Measurements from ENCODE around the gene NUP153. TPM values are rescaled to one million over a fixed set of nuclear protein-coding genes. Genes with fewer than 3 reads are reported as not detected.

The NUP153 gene
- total and polyA plus RNA-seq, 2 of the 8 experiments (the other 6 are each of a cell fraction or from before 2014, with no cell fraction given) = 47.0 to 84.8 TPM

DNA sequence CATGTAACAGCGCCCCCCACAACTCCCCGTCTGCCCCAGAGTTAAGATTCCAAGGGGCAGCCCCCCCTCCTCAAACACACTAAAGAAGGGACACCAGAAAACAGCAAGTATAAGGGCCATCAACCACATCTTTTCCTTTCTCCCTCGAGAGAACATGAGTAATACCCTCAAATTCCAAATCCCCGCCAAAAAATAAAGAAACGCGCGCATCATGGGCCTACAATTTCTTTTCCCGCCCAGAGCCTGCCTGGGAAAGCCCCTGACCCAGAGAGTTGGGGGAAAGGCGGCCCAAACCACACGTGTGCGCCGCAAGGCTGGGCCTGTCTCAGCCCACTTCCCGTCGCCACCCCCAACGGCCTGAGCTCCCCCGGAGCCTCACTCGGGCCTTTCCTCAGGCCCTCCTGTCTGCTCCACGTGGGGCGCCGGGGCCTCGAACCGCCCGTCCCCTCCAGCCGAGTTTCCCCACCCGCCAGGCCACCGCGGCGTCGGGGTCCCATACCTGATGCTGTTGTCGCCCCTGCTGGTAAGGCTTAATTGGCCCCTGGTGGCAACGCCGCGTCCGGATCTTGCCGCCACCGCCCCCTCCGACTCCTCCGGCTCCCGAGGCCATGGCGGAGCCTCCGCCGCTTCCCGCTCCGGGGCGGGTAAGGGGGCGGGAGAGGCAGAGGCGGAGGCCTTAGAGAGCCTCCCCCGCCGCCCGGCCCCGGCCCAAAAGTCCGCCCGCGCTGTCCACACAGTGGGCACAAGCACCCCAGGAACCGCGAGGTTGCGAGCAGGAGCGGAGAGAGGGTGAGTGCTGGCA is 746 bp downstream of the NUP153 start (continued):
- TF ChIP-seq YY1 (IDR thresholded peaks at IDR 0.05; ENCODE audit: low read depth, low read length) (no peak), EP300 (IDR thresholded peaks at IDR 0.05; ENCODE audit: borderline replicate concordance in 1 of 2, low read depth in 2 of 2, low read length in 2 of 2) (no peak), NANOG (IDR thresholded peaks at IDR 0.05; ENCODE audit: insufficient read depth, low read depth, low read length, poor library complexity, severe bottlenecking) (no peak), SP1 (IDR thresholded peaks at IDR 0.05; ENCODE audit: low read depth, low read length) (no peak), SAP30 (IDR thresholded peaks at IDR 0.05; ENCODE audit: insufficient read depth, insufficient replicate concordance, low read length) (no peak), HDAC6 (IDR thresholded peaks at IDR 0.05; ENCODE audit: low read depth, low read length) (no peak), RFX5 (IDR thresholded peaks at IDR 0.05; ENCODE audit: borderline replicate concordance, low read depth, low read length) (no peak), PHF8 (conservative IDR thresholded peaks at IDR 0.05; ENCODE audit: low read depth, low read length) (no peak; the same call in 1 of the 2 replicates), JUN (IDR thresholded peaks at IDR 0.05; ENCODE audit: low read depth, low read length) (no peak), SRF (IDR thresholded peaks at IDR 0.05; ENCODE audit: low read depth, low read length) (no peak), SIN3A (conservative IDR thresholded peaks at IDR 0.05 in 1 of 2, IDR thresholded peaks at IDR 0.05 in 1 of 2; ENCODE audit: low read depth in 1 of 2, low read length in 2 of 2) (no peak; a peak in 1 of 4 replicates), CREB1 (IDR thresholded peaks at IDR 0.05) (no peak), TBP (IDR thresholded peaks at IDR 0.05; ENCODE audit: low read depth, low read length) (peak; percentile 41; the same call in 1 of the 2 replicates), GABPA (IDR thresholded peaks at IDR 0.05; ENCODE audit: borderline replicate concordance, insufficient read depth, low read length) (no peak)
- TF ChIP-seq, protein P1, sequence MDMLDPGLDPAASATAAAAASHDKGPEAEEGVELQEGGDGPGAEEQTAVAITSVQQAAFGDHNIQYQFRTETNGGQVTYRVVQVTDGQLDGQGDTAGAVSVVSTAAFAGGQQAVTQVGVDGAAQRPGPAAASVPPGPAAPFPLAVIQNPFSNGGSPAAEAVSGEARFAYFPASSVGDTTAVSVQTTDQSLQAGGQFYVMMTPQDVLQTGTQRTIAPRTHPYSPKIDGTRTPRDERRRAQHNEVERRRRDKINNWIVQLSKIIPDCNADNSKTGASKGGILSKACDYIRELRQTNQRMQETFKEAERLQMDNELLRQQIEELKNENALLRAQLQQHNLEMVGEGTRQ (IDR thresholded peaks at IDR 0.05; ENCODE audit: low read length) = no peak
- TF ChIP-seq, protein P2, sequence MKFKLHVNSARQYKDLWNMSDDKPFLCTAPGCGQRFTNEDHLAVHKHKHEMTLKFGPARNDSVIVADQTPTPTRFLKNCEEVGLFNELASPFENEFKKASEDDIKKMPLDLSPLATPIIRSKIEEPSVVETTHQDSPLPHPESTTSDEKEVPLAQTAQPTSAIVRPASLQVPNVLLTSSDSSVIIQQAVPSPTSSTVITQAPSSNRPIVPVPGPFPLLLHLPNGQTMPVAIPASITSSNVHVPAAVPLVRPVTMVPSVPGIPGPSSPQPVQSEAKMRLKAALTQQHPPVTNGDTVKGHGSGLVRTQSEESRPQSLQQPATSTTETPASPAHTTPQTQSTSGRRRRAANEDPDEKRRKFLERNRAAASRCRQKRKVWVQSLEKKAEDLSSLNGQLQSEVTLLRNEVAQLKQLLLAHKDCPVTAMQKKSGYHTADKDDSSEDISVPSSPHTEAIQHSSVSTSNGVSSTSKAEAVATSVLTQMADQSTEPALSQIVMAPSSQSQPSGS (IDR thresholded peaks at IDR 0.05; ENCODE audit: low read length) = peak; percentile 66; the same call in 1 of the 2 replicates
